Measurements from ENCODE around the gene RNF141. TPM values are rescaled to one million over a fixed set of nuclear protein-coding genes. Genes with fewer than 3 reads are reported as not detected.

Gene RNF141
- total RNA-seq, 1 donor from 2014 or later: 36.9 TPM

- DNase-seq (no peak), ATAC-seq (ENCODE audit: low read depth) (no peak)
- Mint-ChIP-seq H3K4me3 (no peak overlapping the region), H3K9me3 (no peaks in the 10 kb centered on the region), H3K4me1 (peaks cover 14% of the 10 kb centered on the region), H3K27ac (no peak overlapping the region), H3K27me3 (no peaks in the 10 kb centered on the region), H3K36me3 (ENCODE audit: low read depth) (peaks cover 84% of the 10 kb centered on the region)
- TF ChIP-seq CTCF (IDR thresholded peaks at IDR 0.05): no peak
- CTCF ChIA-PET: interaction anchor here (1.7 kb wide), 1 partner anchor 106 kb away, joined by 11 read pairs; no protein-coding TSS in a partner anchor
- POLR2A ChIA-PET: no interaction called here
- intact Hi-C loops (cut with micrococcal nuclease): no loop called here
Observed at GRCh38 chr11:10519630-10520029, 21.4 kb downstream of the RNF141 start.

- peaks cover 84% of the 10 kb centered on the region for H3K36me3 Mint-ChIP-seq (ENCODE audit: low read depth)
- no peak for DNase-seq
- ChIA-PET POLR2A (no interaction called here), CTCF (no interaction called here)
- H3K9me3 Mint-ChIP-seq: no peaks in the 10 kb centered on the region
- H3K27me3 Mint-ChIP-seq: no peaks in the 10 kb centered on the region
- no peak for ATAC-seq (ENCODE audit: low read depth)
- H3K4me3 Mint-ChIP-seq: no peak overlapping the region
- H3K27ac Mint-ChIP-seq: no peak overlapping the region
- no peak for TF ChIP-seq CTCF (IDR thresholded peaks at IDR 0.05)
- intact Hi-C loops (cut with micrococcal nuclease): no loop called here
- H3K4me1 Mint-ChIP-seq: peaks cover 20% of the 10 kb centered on the region
Observed at GRCh38 chr11:10518891-10519290, 22.1 kb downstream of the RNF141 start.

GRCh38 chr11:10518123-10518522 lies 22.9 kb downstream of the RNF141 start:
- Mint-ChIP-seq H3K4me3 (no peak overlapping the region), H3K27ac (peak overlapping the region; percentile 63), H3K36me3 (ENCODE audit: low read depth) (peaks cover 79% of the 10 kb centered on the region), H3K4me1 (peaks cover 18% of the 10 kb centered on the region), H3K27me3 (no peaks in the 10 kb centered on the region), H3K9me3 (no peaks in the 10 kb centered on the region)
- no peak for DNase-seq
- intact Hi-C loops (cut with micrococcal nuclease): no loop called here
- ATAC-seq (ENCODE audit: low read depth): no peak
- ChIA-PET CTCF (interaction anchor here (0.7 to 1.9 kb wide), 2 partner anchors 61 to 135 kb away, joined by 3 to 8 read pairs; no protein-coding TSS in a partner anchor), POLR2A (interaction anchor here (2.4 kb wide), 1 partner anchor 23 kb away, joined by 8 read pairs; the partner anchor contains the start of gene RNF141)
- TF ChIP-seq CTCF (IDR thresholded peaks at IDR 0.05): no peak

GRCh38 chr11:10515418-10515817 lies 25.6 kb downstream of the RNF141 start:
- Mint-ChIP-seq H3K36me3 (ENCODE audit: low read depth) (peaks cover 66% of the 10 kb centered on the region), H3K27me3 (no peaks in the 10 kb centered on the region), H3K9me3 (no peaks in the 10 kb centered on the region), H3K27ac (peak overlapping the region; percentile 67), H3K4me3 (no peak overlapping the region), H3K4me1 (peaks cover 16% of the 10 kb centered on the region)
- DNase-seq (no peak), ATAC-seq (ENCODE audit: low read depth) (no peak)
- ChIA-PET CTCF (interaction anchor here (0.6 to 5.1 kb wide), 5 partner anchors 26 to 138 kb away, joined by 3 to 47 read pairs (median 4); partner anchors contain the start of gene RNF141), POLR2A (interaction anchor here (1.8 kb wide), 1 partner anchor 61 kb away, joined by 5 read pairs; the partner anchor contains the start of gene AMPD3)
- intact Hi-C loops (cut with micrococcal nuclease): no loop called here
- TF ChIP-seq CTCF (IDR thresholded peaks at IDR 0.05): no peak

- ATAC-seq (ENCODE audit: low read depth): no peak
- Mint-ChIP-seq H3K4me1 (peaks cover 16% of the 10 kb centered on the region), H3K36me3 (ENCODE audit: low read depth) (peaks cover 62% of the 10 kb centered on the region), H3K9me3 (no peaks in the 10 kb centered on the region), H3K27ac (peak overlapping the region; percentile 67), H3K27me3 (no peaks in the 10 kb centered on the region), H3K4me3 (no peak overlapping the region)
- intact Hi-C loops (cut with micrococcal nuclease): loop anchor here (1.0 kb wide), 3 partner anchors 101 to 221 kb away; no protein-coding TSS in a partner anchor
- no peak for TF ChIP-seq CTCF (IDR thresholded peaks at IDR 0.05)
- ChIA-PET POLR2A (interaction anchor here (0.6 to 0.8 kb wide), 2 partner anchors 102 to 223 kb away, joined by 3 read pairs; no protein-coding TSS in a partner anchor), CTCF (interaction anchor here (1.1 to 5.1 kb wide), 8 partner anchors 12 to 223 kb away, joined by 3 to 47 read pairs (median 4); no protein-coding TSS in a partner anchor)
- no peak for DNase-seq
Observed at GRCh38 chr11:10514709-10515108, 26.3 kb downstream of the RNF141 start.
